Uterus (tissue), 4 donors: ENCODE data around the gene SSR1. TPM values are rescaled to one million over a fixed set of nuclear protein-coding genes. Genes with fewer than 3 reads are reported as not detected.

ENCODE experiments used
- DNase-seq, 2 donors: peaks; one replicate each; pipeline ENCODE4 v3.0.0-alpha.2; 2019 to 2020
- H3K27ac ChIP-seq, 2 donors: fragments of 200-600 bp; sonication (generic); 1 replicate in 1 of 2; 2 replicates in 1 of 2; pipeline ENCODE4 v1.5.1; 2016 to 2018
- H3K27me3 ChIP-seq, 2 donors: fragments of 200-600 bp; sonication (generic); one replicate each; pipeline ENCODE4 v1.5.1; 2018 to 2019; ENCODE audit warnings: control low read depth in 1 of 2
- H3K36me3 ChIP-seq, 2 donors: fragments of 200-600 bp; sonication (generic); one replicate each; pipeline ENCODE4 v1.5.1; 2019; ENCODE audit warnings: control low read depth in 1 of 2
- H3K4me1 ChIP-seq, 2 donors: fragments of 200-600 bp; sonication (generic); one replicate each; pipeline ENCODE4 v1.5.1; 2018 to 2019; ENCODE audit warnings: control low read depth in 1 of 2
- H3K4me3 ChIP-seq, 2 donors: fragments of 200-600 bp; sonication (generic); 1 replicate in 1 of 2; 2 replicates in 1 of 2; pipeline ENCODE4 v1.5.1; 2018 to 2019; ENCODE audit warnings: mild to moderate bottlenecking in 1 of 2
- H3K9me3 ChIP-seq, 2 donors: fragments of 200-600 bp; sonication (generic); one replicate each; pipeline ENCODE4 v1.5.1; 2019; ENCODE audit warnings: control low read depth in 1 of 2
- POLR2A ChIP-seq, 2 donors: fragments of 450-650 bp; IDR thresholded peaks; one replicate each; pipeline ENCODE4 v1.6.1; 2016; ENCODE audit warnings: antibody characterized with exemption in 2 of 2, mild to moderate bottlenecking in 1 of 2, moderate library complexity in 1 of 2
- intact Hi-C: fragments of 100-400 bp; cut with DNase I; formaldehyde crosslinking; loops from one replicate; pipeline ENCODE4 v1.15.1; 2023; ENCODE audit warnings: low total_unique reads
- total RNA-seq, 4 donors: library from RNA; depleted of rRNA in 3 of 4; stranded (reverse); fragments of >200 nt in 3 of 4; gene quantifications; one replicate each; pipeline versions ENCODE4 v1.1.0 to v1.2.4, GENCODE V29; 2014 to 2023
- TF ChIP-seq, protein P1 (sequence below), 4 experiments: fragments of 200-600 bp in 2 of 4; fragments of 450-650 bp in 2 of 4; sonication (generic) in 2 of 4; IDR thresholded peaks; one replicate each; pipeline ENCODE4 v1.5.1; 2016 to 2019; ENCODE audit warnings: antibody characterized with exemption in 4 of 4, mild to moderate bottlenecking in 2 of 4, moderate library complexity in 1 of 4
- donor health status: DM: yes; HTN: yes; CAD: no.

The SSR1 gene
- total RNA-seq, 4 donors from 2014 or later: 77.4 to 138 (median 126) TPM

DNA sequence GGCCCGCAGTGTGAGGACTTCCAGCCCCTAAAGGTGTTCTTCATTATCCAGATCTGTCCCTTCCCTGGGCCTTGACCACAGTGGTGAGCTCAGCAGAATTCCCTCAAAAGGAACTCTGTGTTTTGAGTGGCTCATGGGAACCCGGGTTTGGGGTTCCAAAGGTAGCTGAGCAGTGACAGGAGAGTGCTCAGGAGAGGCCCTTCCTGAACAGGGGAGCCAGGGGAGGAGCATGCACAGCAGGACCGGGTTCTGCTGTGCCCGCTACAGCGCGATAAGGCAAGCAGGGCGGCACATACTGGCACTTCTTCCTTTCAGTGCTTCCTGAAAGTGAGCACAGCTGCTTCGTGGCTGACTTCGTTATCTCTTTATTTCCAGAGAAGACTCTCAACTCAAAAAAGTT, 88.3 kb downstream of the SSR1 start:
- intact Hi-C loops: no loop called here
- H3K9me3 ChIP-seq: no peaks in the 10 kb centered on the region
- TF ChIP-seq, protein P1, sequence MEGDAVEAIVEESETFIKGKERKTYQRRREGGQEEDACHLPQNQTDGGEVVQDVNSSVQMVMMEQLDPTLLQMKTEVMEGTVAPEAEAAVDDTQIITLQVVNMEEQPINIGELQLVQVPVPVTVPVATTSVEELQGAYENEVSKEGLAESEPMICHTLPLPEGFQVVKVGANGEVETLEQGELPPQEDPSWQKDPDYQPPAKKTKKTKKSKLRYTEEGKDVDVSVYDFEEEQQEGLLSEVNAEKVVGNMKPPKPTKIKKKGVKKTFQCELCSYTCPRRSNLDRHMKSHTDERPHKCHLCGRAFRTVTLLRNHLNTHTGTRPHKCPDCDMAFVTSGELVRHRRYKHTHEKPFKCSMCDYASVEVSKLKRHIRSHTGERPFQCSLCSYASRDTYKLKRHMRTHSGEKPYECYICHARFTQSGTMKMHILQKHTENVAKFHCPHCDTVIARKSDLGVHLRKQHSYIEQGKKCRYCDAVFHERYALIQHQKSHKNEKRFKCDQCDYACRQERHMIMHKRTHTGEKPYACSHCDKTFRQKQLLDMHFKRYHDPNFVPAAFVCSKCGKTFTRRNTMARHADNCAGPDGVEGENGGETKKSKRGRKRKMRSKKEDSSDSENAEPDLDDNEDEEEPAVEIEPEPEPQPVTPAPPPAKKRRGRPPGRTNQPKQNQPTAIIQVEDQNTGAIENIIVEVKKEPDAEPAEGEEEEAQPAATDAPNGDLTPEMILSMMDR (IDR thresholded peaks at IDR 0.05): no peak
- no peak for TF ChIP-seq POLR2A (IDR thresholded peaks at IDR 0.05)
- no peaks in the 10 kb centered on the region for H3K27me3 ChIP-seq
- DNase-seq: no peak
- H3K4me1 ChIP-seq: no peaks in the 10 kb centered on the region
- H3K27ac ChIP-seq: no peak overlapping the region
- H3K4me3 ChIP-seq: no peak overlapping the region
- no peaks in the 10 kb centered on the region for H3K36me3 ChIP-seq

DNA sequence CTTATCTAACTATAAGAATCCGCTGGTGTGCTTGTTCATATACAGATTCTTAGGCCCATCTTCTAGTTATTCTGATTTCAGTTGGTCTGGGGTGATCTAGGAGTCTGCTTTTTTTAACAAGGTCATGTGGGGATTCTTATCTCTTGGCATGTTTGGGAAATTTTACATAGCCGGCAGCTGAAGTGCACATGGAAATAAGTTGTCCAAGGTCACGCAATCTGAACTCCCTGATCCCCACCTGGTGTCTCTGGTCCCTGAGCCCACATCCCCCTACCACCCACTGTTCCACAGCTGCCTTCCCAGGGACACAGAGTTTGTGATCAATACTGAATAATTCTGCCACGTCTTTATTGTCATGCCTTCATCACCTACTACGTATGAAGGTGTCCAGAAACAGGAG, 90.8 kb downstream of the SSR1 start:
- intact Hi-C loops: no loop called here

DNA sequence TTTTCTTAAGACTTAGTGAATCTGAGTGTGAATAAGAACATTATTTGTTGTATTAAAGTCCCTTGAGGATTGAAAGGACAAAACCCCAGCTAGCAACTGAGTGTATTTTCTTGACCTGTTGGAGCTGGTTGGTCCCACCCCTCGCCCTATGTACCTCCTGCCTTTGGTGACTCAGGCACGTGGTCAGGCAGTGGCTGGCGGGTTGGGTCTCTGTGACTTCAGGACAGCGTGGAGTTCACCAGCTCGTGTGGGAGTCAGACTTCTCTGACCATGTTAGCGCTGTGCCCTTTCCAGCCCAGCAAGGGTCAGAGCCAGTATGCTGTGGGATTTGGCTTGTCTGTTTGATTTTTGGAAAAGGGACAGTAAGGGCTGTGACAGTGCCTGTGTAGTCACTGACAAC, 93.7 kb downstream of the SSR1 start:
- DNase-seq: no peak
- Histone ChIP-seq H3K36me3 (no peaks in the 10 kb centered on the region), H3K4me1 (no peaks in the 10 kb centered on the region), H3K27ac (no peak overlapping the region), H3K9me3 (no peaks in the 10 kb centered on the region), H3K4me3 (no peak overlapping the region), H3K27me3 (no peaks in the 10 kb centered on the region)
- TF ChIP-seq, protein P1 (IDR thresholded peaks at IDR 0.05): no peak
- no peak for TF ChIP-seq POLR2A (IDR thresholded peaks at IDR 0.05)
- intact Hi-C loops: no loop called here

More for the DNA sequence above, 90.8 kb downstream of the SSR1 start:
- Histone ChIP-seq H3K27ac (peak overlapping the region in 1 of 2 donors; percentile 7), H3K27me3 (no peaks in the 10 kb centered on the region), H3K36me3 (no peaks in the 10 kb centered on the region), H3K9me3 (no peaks in the 10 kb centered on the region), H3K4me1 (no peaks in the 10 kb centered on the region), H3K4me3 (no peak overlapping the region)
- TF ChIP-seq POLR2A (IDR thresholded peaks at IDR 0.05): no peak
- TF ChIP-seq, protein P1 (IDR thresholded peaks at IDR 0.05): no peak
- DNase-seq: no peak

DNA sequence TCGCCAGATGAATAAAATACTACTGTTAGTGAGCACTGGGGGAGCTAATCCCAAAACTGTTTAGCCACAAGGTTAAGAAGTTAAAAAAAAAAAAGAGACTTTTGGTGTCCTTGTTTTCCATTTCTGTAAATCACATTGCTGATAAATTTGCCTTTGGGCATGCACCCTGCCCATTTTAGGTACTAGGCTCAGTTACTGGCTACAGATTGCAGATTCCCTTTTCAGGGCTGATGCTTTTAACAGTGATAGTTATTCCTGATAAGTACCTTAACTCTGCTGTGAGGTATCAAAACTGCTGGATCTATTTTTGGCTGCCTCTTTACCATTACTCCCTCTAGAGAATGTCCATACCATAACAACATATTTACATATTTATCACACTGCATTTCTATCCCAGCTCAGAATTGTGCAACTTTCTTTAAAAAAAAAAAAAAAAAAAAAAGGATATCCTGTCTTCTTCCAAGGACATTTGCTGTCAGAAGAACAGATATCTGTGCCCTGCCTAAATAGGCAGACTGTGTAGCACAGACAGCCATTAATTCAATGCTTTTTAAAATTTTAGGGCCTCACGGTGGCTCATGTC, 94.5 kb downstream of the SSR1 start:
- Histone ChIP-seq H3K4me1 (no peaks in the 10 kb centered on the region), H3K27ac (no peak overlapping the region), H3K36me3 (no peaks in the 10 kb centered on the region), H3K9me3 (no peaks in the 10 kb centered on the region), H3K27me3 (no peaks in the 10 kb centered on the region), H3K4me3 (no peak overlapping the region)
- no peak for DNase-seq
- intact Hi-C loops: no loop called here
- TF ChIP-seq POLR2A (IDR thresholded peaks at IDR 0.05): no peak
- TF ChIP-seq, protein P1 (IDR thresholded peaks at IDR 0.05): no peak

Other genes starting within 250 kb of the SSR1 start
- gene RREB1, start 205.2 kb downstream of the SSR1 start, total RNA-seq: 10 to 100 TPM; 15.1 to 65.9 (median 22.7) TPM
- gene CAGE1, start 76.5 kb upstream of the SSR1 start, total RNA-seq: under 1 TPM in 1 of 4 donors, not detected in 3; 0.28 TPM
- 10 to 100 TPM; 11.5 to 58.4 (median 22.8) TPM for gene RIOK1, start 76.6 kb upstream of the SSR1 start, total RNA-seq
- 10 to 100 TPM in 2 of 4 donors, 1 to 10 TPM in 2; 3.8 to 28.3 (median 9.0) TPM for gene DSP, start 228.5 kb upstream of the SSR1 start, total RNA-seq